ENCODE data around the gene CRADD.

DNA sequence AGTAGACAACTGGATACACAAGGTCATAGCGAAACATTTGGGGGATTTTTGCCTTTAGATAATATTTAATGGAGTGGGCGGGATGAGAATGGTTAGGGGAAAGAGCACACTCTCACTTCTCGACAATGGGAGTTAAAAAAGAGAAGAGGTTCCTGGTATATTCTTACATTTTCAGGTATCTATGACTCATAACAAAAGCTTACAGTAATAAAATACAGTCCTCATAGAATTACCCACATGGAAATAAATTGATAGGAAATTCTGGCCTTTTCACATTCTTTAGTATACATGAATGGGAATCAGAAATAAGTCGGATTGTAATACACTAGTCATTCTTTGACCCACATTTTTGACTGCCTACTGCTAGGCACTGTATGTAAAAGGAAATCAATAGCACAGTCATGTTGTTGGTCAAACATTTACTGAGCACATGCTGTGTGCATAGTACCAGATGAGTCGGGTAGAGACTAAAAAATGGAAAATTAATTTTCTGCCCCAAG, 8.2 kb upstream of the CRADD start:
- no peak for TF ChIP-seq POLR2A (IDR thresholded peaks at IDR 0.05)
- TF ChIP-seq, protein P1, sequence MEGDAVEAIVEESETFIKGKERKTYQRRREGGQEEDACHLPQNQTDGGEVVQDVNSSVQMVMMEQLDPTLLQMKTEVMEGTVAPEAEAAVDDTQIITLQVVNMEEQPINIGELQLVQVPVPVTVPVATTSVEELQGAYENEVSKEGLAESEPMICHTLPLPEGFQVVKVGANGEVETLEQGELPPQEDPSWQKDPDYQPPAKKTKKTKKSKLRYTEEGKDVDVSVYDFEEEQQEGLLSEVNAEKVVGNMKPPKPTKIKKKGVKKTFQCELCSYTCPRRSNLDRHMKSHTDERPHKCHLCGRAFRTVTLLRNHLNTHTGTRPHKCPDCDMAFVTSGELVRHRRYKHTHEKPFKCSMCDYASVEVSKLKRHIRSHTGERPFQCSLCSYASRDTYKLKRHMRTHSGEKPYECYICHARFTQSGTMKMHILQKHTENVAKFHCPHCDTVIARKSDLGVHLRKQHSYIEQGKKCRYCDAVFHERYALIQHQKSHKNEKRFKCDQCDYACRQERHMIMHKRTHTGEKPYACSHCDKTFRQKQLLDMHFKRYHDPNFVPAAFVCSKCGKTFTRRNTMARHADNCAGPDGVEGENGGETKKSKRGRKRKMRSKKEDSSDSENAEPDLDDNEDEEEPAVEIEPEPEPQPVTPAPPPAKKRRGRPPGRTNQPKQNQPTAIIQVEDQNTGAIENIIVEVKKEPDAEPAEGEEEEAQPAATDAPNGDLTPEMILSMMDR (IDR thresholded peaks at IDR 0.05) = no peak
